Effector CD4-positive, alpha-beta T cell (primary cell): ENCODE results near the gene VTI1A.
"Not testable (repeated sequence)": the region's sequence is repeated elsewhere in the genome, so short reads cannot be mapped to it uniquely, and the experiment has no call there.

Experiments
- DNase-seq: peaks from one replicate; pipeline ENCODE4 v3.0.0-alpha.2; 2020

The VTI1A gene

DNA sequence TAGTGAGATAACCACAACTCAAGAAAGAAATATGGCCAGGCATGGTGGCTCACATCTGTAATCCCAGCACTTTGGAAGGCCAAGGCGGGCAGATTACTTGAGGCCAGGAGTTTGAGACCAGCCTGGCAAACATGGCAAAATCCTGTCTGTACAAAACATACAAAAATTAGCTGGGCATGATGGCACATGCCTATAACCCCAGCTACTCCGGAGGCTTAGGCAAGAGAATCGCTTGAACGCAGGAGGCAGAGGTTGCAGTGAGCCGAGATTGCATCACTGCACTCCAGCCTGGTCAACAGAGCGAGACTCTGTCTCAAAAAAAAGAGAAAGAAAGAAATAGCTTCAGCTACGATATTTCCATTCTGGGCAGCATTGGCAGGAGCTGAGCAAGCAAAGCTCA lies 143.8 kb downstream of the VTI1A start:
- DNase-seq, result not testable (repeated sequence)

DNA sequence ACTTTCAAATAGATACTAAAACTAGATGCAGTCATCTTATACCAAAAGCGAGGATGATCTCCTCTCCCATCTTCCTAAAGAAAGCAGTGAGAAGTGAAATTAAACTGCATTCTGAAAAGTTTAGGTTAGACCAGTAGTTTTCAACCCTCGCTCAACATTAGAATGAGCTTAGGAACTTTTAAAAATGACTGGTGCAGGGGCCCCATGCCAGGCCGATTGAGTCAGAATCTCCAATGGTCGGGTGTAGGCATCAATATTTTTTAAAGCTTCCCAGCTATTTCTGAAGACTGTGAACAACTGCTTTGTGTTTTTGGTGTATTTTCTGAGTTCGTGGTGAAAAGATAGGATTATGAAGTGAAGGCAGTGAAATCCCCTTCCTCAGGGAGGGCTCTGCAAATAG lies 146.0 kb downstream of the VTI1A start:
- DNase-seq, result no peak

DNA sequence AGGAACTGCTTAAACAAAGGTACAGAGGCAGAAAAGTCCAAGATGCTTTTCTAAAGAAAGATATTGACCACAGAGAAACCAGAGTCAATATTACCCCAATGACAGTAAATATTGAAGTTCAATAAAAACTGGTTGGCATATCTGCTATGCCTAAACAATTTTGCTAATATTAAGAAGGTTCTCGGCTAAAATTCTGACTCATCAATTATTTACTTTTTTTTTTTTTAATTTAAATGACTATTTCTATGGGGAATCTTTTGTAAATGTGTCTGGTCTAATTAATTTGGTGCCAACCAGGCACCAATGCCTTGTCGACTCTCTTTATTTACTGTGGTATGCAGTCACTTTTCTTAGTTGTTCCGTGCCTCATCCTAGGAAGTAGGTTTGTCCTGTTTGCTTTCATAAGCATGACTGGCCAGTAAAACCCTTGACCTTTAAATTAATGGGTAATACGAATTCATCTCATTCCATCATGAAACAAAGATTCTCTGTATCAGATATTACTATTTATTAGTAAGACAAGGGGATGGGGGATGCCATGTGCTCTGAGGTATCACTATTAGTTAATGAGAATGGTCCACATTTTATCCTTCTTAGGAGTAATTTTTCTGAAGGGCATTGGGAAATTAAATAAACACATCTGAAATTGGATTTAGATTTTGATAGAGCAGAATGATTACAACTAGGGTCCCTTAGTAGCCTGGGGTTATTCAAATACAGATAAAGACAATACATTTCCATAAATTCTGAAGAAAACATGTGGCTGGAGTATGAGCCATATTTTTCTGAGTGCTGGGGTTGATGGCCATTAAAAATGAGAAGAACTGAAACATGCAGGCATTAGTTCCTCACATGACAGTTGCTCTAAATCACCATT lies 154.4 kb downstream of the VTI1A start:
- DNase-seq, result no peak

DNA sequence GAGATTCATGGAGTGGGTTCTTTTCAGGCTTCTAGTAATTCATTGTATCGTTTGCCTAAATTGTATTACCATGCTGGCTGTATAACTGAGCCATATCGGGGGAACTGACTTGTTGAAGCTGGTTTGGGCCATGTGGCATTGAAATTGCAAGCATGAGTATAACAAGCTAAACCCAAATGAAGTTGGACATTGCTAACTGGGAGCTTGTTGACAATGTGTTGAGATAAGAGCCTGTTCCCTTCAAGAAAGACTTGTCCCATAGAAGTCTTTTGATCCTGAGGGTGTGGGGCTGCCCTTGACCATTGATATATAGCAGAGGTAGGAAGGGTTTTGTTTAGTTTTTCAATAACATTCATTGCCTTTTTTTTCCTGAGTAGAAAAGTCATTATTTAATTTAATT lies 156.0 kb downstream of the VTI1A start:
- no peak for DNase-seq

DNA sequence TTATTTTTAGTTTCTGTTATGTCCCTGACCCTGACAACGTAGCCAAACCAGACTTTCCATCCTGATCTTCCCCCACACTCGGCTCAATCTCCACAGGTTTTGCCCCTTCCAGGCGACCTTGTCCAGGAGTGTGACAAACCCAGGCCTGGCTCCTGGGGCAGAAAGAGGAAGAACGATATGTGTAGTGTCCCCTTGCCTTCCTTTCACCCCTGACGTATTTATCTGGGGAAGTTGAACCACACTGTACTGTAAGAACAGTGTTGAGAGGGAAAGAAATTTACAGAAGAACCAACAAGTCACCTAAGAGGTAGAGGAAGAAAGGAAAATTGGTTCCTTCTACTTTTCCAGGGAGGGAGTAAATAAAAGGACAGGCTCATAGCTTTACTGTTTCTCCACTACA lies 158.0 kb downstream of the VTI1A start:
- no peak for DNase-seq

DNA sequence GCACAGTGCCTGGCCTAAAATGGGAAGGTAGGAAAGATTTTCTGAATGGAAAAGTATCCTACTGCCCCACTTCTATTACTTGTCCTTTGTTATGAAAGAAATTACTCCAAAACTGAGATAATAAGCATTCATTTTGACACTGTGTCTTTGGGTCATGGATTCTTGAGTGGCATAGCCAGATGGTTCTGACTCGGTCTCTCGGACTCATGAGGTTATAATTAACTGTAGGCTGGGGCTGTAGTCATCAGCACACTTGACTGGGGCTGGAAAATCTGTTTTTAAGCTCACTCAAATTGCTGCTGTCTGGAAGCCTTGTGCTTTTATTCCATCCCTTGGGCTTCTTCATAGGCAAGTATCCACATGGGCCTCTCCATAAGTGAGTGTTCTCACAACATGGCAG lies 160.5 kb downstream of the VTI1A start:
- DNase-seq, result no peak

DNA sequence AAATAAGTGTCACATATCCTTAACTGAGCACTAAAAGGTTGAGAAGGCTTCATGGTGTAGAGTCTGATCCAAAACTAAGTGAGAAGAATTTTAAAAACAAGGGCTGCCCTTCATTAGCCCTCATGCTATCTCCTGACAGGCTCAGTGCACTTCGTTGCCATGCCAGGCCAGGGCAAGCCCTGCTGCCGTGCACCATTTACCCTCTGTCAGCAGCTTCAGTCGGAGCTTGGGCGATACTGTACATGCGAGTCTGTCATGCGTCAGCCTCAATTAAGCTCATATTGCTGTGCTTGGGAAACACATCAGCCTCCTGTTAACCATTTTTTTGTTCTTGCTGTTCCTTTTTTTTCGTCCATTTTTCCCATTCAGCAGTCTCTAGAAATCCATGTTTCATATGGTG lies 166.6 kb downstream of the VTI1A start:
- no peak for DNase-seq

DNA sequence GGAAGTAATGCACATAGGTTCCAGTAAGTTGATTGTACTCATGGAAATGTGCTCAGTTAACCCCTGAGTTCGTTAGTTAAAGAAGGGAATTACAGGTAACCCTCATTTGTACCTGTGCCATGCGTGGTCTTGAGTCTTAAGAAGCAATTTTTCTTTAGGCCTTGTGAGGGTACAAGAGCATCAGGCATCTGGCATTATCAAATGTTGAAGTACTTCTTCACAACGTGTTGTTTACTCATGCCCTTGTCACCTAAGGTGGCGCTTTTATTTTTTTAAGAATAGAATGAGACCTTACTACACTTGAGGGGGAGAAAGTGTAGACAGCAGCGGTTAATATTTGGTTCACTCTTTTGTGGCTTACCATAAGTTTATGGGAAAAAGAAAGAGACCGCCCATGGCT lies 167.1 kb downstream of the VTI1A start:
- DNase-seq, result no peak

DNA sequence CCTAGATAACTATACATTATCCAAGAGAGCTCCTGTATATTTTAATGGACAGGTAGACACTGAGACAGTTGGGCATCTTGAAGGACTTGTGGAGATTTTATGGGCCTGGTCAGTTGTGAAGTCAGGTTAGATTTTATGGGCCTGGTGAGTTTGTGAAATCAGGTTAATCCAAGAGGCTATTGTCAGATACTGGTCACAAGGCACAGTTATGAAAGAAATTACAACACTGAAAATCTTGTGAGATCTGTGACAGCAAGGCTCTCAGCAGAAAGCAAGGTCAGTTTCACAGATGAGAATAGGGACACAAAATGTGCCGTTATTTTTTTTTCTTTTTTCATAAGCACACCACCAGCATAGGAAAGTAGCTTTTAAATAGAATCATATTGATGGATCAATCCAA lies 167.6 kb downstream of the VTI1A start:
- no peak for DNase-seq

DNA sequence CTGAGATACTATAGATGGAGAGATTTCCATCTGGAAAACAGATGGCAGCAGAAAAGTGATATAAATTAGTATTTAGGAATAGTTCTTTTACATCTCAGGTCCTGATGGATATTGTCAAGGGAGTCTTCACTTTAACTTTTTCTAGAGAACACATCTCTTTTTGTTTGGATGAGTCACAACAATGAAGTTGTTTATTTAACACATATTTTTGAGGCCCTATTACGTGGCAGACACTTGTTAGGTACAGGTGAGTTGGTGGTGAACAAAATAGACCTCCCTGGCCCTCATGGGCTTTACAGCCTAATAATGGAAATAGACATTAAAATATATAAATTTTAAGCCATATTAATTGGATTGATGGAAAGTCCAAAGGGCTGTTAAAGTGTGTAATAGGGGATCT lies 168.3 kb downstream of the VTI1A start:
- DNase-seq, result no peak

DNA sequence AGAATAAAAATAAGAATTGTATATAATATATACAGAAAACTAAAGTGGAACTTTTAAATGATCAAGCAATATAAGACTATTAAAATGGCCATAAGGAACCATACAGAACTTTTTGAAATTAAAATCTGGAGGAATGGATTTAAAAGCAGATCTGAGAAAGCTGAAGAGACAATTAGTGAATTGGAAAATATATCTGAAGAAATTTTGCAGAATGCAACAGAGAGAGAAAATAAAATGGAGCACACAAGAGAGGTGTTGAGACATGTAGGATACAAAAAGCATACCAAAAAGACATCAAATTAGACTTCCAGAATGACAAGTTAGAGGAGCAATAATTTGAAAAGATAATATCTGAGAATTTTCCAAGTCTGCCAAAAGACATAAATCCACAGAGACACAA lies 169.6 kb downstream of the VTI1A start:
- no peak for DNase-seq

DNA sequence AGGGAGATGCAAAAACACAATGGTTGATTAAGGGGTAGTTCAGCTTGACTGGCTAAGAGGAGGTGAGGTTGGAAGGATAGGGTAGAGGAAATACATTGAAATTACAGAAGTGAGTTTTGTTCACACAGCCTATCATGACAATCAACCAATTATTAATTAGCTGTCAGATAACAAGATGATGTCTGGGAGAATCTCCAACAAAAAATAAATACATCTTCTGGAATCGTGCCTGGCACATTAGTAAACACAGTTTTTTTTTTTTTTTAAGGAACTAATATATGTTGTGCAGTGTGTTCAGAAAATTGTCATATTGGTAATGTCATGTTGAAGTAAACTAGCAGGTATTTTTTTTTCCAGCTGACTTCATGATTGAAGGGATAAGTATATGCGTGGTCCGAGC lies 171.8 kb downstream of the VTI1A start:
- DNase-seq, result no peak

DNA sequence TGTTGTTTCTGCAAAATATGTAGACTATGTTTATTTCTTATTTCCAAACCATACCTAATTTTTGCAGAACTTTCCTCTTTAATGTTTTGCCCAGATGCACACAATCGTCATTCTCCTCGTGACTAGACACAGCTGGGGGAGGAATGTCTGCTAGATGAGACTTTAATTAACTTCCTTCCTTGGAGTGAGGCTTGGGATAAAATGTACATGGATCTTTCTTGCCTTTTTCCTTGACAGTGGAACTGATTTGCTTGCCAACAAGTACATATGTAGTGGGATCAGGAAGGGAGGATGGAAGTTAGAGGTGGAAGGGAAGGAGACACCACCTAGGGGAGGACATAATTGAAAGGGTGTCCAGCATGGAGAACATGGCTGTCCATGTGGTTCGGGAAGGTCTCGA lies 172.5 kb downstream of the VTI1A start:
- no peak for DNase-seq

DNA sequence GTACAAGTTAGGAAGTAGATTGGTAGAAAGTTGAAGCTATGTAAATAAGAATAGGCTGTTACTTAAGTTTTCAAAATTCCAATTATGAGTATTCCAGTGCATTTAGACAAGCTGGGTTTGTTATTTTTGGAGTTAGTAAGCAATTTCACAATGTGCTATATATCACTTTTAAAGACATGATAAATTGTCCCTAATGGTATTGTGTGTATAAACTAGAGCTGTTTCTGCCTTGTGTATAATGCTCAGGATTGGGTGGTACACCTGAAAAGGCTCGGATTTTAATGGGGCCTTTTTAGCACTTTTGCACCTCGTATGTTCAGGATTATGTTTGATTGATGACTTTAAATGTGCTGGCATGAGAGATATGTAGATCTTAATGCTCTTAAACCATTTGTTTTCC lies 175.8 kb downstream of the VTI1A start:
- DNase-seq, result no peak

DNA sequence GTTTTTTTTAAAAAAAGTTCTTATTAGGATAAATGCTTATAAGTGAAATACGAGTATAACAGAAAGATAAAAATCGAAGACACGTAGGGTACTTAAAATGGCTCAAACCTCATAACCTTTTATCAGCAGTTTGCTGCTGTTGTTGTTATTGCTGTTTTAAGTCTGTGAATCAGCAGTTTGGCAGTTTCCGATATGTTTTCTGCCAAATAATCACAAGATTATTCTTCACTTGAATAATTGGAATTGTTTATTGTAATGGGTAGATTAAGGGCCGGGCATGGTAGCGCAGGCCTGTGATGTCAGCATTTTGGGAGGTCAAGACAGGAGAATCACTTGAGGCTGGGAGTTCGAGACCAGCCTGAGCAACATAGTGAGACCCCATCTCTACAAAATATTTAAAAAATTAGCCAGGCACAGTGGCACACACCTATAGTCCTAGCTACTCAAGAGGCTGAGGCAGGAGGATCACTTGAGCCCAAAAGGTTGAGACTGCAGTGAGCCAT lies 177.6 kb downstream of the VTI1A start:
- no peak for DNase-seq

DNA sequence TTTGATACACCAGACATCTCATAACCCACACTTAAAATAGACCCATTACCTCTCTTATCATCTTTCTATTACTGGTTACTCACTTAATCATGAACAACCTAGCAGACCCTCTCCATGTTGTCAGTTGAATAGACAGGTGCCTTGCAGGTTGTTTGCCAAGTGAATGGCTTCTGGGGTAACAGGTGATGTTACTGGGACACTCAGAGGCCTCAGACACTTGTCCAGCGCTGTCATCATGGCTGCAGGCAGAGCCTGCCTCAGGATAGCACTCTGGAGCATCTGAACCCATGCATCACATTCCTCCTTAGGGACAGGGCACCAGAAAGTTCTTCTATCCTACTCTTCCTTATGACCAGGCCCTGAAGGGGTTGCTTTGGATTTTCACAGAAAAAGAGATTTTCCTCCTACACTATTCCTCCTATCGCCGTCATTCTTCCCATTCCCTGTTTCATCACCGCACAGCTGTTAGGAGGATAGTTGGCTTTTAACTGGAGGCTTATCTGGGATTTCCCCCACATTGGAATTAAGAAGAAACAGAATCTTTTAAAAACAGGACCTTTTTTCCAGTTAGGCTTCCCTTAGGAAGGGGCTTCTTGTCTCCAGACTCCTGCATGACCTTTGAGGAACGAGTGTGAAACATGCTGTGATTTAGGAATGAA lies 182.1 kb downstream of the VTI1A start:
- DNase-seq, result no peak

DNA sequence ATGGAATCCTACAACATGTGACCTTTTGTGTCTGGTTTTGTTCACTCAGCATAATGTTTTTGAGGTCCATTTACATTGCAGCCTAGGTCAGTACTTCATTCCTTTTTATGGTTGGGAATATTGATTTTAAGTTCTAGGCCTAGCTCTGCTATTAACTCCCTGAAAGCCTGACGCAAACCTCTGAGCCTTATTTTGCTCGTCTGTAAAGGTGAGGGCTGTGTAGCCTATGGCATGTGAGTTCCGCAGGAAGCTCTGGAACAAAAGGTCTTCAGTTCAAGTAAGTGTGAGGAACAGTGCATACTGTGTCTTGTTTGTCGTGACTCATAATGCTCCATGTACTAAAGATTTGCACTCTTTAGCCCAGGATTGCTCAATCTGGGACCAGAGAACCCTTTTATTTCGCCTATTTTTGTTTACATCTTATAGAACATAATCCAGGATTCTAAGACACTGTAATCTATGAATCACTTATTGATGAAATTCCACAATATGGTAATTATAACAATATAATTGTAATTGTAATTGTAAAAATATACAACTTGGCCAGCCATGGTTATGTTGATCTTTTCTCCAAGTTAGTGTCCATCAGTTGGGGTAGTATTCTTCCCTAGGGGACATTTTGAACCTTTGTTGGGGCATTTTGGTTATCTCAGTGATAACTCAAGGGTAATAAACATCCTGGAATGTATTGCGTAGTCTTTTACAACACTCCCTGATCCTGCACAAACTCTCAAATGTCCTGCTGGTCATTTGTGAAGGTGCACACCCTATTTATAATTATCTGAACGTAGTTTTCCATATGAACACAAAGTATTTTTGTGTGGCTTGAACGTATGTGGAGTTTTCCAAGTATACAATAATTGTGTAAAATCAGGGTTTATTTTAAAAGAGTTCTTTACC lies 184.7 kb downstream of the VTI1A start:
- no peak for DNase-seq

DNA sequence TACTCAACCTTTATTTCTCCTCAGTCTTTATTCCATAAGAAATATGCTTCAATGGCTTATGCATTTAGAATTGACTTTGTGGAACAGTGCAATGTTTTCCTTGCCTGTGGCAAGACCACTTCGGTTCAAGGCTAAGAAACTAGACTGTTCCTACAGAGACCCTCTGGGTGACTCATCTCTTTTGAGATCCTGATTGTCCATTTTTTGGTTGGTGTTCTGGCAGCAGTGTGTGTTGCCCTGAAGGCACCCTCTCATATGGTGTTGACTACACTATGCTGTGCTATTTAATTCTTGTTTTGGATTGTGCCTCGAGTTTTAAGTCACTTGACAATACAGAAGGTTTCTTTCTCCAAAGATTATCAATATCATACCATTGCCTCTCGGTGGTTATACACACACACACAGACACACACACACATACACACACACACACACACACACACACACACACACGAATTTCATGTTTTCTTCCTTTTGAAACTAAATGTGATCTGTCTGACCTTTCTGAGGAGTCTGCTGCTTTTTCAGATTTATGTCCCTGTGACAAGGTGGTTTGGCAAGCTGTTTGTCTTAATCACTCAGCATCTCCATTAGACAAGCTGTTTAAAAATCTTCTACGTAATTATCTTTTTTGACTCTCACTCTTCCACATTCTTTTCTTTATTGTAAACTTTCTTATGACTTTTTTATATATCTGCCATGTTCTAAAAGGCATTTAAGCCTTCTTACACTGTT lies 187.2 kb downstream of the VTI1A start:
- no peak for DNase-seq

DNA sequence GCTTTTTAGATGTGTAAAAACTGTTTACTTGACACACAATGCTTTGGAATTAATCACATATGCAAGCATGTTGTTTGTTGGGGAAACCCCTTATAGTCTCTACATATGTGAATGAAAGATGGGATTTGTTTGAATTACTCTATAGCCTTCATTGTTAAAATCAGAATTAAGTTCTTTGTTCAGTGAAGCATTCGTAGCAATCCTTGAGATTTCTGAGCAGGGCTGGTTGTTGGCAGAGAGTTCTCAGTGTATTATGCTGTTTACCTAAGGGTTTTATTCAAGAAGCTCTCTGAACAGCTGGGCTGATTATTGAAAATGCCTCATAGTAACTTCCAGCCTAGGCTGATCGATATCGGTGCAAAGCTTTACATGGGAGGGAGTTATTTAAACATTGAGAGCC lies 190.9 kb downstream of the VTI1A start:
- DNase-seq, result no peak

DNA sequence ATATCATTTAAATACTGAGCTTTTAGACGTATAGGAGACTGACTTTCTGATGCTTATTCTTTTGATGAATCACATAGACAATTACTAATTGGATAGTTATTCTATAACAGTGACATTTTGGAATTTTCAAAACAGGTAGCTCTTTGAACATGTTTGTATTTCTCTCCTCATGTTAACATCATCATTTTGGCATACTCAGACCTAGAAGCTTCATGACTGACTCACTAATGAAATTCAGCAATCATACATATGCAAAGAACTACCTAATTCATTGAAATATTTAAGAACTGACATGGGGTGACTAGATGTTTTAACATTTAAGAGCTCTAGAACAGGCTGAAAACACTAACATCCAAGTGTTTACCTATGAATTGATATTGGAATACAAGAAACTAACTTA lies 192.3 kb downstream of the VTI1A start:
- no peak for DNase-seq

DNA sequence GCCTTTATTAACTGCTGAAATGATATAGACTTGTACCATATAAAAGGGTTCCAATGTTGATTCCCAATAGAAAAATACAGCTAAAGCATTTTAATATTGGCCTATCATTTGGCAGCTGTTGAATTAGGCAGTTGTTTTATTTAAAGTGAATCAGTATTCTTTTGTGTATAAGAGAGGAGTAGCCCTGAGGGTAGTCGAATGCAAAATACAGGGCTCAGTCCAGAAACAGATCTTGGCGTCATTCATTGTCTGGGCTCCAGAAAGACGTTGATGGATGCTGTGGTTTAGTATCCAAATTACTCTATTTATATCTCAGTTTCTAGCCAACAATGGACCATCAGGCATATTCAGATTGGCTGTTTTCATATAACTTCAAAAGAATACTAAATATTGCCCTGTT lies 193.6 kb downstream of the VTI1A start:
- DNase-seq, result no peak

DNA sequence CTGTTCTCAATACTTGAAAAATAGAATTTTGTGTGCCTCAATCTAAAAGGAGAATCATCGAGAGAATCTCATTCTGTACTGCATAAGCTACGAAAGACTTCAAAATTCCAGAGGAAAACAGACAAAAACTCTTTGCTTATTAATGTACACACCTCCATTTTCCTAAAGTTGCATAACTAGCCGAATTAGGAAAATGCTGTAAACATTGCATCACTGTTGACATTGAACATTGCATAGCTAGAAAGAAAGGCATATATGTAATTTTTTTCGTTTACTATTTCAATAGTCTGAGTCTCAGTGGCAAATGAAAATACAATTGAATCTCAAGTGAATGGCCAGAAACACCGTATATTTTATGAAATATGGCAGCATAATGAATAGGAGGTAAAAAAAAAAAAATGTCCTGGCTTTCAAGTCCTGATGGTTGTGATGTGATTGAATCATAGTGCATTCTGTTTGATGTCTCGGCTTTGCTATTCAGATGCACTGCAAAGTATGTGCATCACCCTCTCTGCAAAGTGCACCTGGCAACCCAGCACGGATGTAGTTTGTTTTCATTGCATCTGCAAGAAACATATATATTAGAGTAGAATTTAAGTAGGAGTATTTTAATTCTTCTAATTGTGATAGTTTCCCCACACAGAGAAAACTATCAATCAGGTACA lies 196.7 kb downstream of the VTI1A start:
- no peak for DNase-seq
